ENCODE results near the gene IL36RN.

The IL36RN gene

GRCh38 chr2:113050921-113051895, 7.8 kb upstream of the IL36RN start:
- no peak for DNase-seq

GRCh38 chr2:113052396-113052917, 6.5 kb upstream of the IL36RN start, which contains the start of gene IL36B:
TSS of gene IL36B (minus strand) at chr2:113052867.
- DNase-seq: no peak

GRCh38 chr2:113053666-113054065, 5.3 kb upstream of the IL36RN start:
- DNase-seq: no peak

- DNase-seq: no peak
These were observed 4.9 kb upstream of the IL36RN start for GRCh38 chr2:113054066-113054465.

GRCh38 chr2:113056521-113056920, 2.5 kb upstream of the IL36RN start:
- no peak for DNase-seq

- no peak for DNase-seq
These were observed 1.9 kb upstream of the IL36RN start for GRCh38 chr2:113057117-113057516.

- no peak for DNase-seq
These were observed 495 bp upstream of the IL36RN start for GRCh38 chr2:113058411-113058994.

- DNase-seq: no peak
These were observed 1.4 kb downstream of the IL36RN start for GRCh38 chr2:113060396-113060795.

GRCh38 chr2:113060796-113061195, 1.8 kb downstream of the IL36RN start:
- no peak for DNase-seq

- DNase-seq: no peak
These were observed 2.2 kb downstream of the IL36RN start for GRCh38 chr2:113061241-113061640.

- DNase-seq: no peak
These were observed 3.1 kb downstream of the IL36RN start for GRCh38 chr2:113061896-113062770.

GRCh38 chr2:113064281-113064680, 5.3 kb downstream of the IL36RN start:
- no peak for DNase-seq

GRCh38 chr2:113064898-113065297, 5.9 kb downstream of the IL36RN start:
- no peak for DNase-seq

GRCh38 chr2:113067681-113068080, 8.7 kb downstream of the IL36RN start, which contains the start of gene IL1F10:
TSS of gene IL1F10 (plus strand) at chr2:113067970. CDS start at chr2:113072739, 4,769 bp downstream.
- no peak for DNase-seq

GRCh38 chr2:113068249-113068648, 9.3 kb downstream of the IL36RN start:
- no peak for DNase-seq

- no peak for DNase-seq
These were observed 9.9 kb downstream of the IL36RN start for GRCh38 chr2:113068706-113069485.

GRCh38 chr2:113069676-113070605, 10.9 kb downstream of the IL36RN start:
- no peak for DNase-seq

GRCh38 chr2:113070606-113070975, 11.6 kb downstream of the IL36RN start:
- DNase-seq: no peak

- no peak for DNase-seq
These were observed 13.6 kb downstream of the IL36RN start for GRCh38 chr2:113072584-113072983.

- no peak for DNase-seq
These were observed 14.4 kb downstream of the IL36RN start for GRCh38 chr2:113073325-113073834.

- no peak for DNase-seq
These were observed 16.0 kb downstream of the IL36RN start for GRCh38 chr2:113075030-113075429.
